Measurements from ENCODE around the gene CPOX. TPM values are rescaled to one million over a fixed set of nuclear protein-coding genes. Genes with fewer than 3 reads are reported as not detected.

CPOX gene
- total RNA-seq, 6 experiments from 2014 or later = 18.0 to 27.6 (median 19.6) TPM

- Mint-ChIP-seq H3K9me3 (no peaks in the 10 kb centered on the region), H3K27ac (no peak overlapping the region), H3K36me3 (ENCODE audit: low read depth) (no peaks in the 10 kb centered on the region), H3K4me1 (ENCODE audit: low read depth) (no peaks in the 10 kb centered on the region), H3K4me3 (no peak overlapping the region), H3K27me3 (ENCODE audit: insufficient read depth) (peaks cover 34% of the 10 kb centered on the region)
- DNase-seq = no peak
- no peak for TF ChIP-seq CTCF (IDR thresholded peaks at IDR 0.05)
Observed at GRCh38 chr3:98550833-98551232, 42.6 kb downstream of the CPOX start.

GRCh38 chr3:98548544-98548943 is 44.9 kb downstream of the CPOX start:
- TF ChIP-seq CTCF (IDR thresholded peaks at IDR 0.05) = no peak
- Mint-ChIP-seq H3K36me3 (ENCODE audit: low read depth) (no peaks in the 10 kb centered on the region), H3K9me3 (no peaks in the 10 kb centered on the region), H3K27me3 (ENCODE audit: insufficient read depth) (peaks cover 24% of the 10 kb centered on the region), H3K27ac (no peak overlapping the region), H3K4me3 (no peak overlapping the region), H3K4me1 (ENCODE audit: low read depth) (no peaks in the 10 kb centered on the region)
- no peak for DNase-seq

GRCh38 chr3:98545940-98546339 is 47.5 kb downstream of the CPOX start:
- Mint-ChIP-seq H3K27ac (no peak overlapping the region), H3K4me1 (ENCODE audit: low read depth) (no peaks in the 10 kb centered on the region), H3K27me3 (ENCODE audit: insufficient read depth) (peaks cover 17% of the 10 kb centered on the region)

GRCh38 chr3:98542623-98543022 is 50.8 kb downstream of the CPOX start:
- H3K4me3 Mint-ChIP-seq = no peak overlapping the region
- no peaks in the 10 kb centered on the region for H3K4me1 Mint-ChIP-seq (ENCODE audit: low read depth)
- H3K27me3 Mint-ChIP-seq (ENCODE audit: insufficient read depth) = peaks cover 3% of the 10 kb centered on the region; the same call in 1 of the 2 replicates
- H3K36me3 Mint-ChIP-seq (ENCODE audit: low read depth) = no peaks in the 10 kb centered on the region
- no peaks in the 10 kb centered on the region for H3K9me3 Mint-ChIP-seq
- no peak overlapping the region for H3K27ac Mint-ChIP-seq
- DNase-seq = no peak
- TF ChIP-seq CTCF (IDR thresholded peaks at IDR 0.05) = no peak

More at GRCh38 chr3:98545940-98546339, 47.5 kb downstream of the CPOX start:
- H3K36me3 Mint-ChIP-seq (ENCODE audit: low read depth) = no peaks in the 10 kb centered on the region
- no peak for DNase-seq
- no peak overlapping the region for H3K4me3 Mint-ChIP-seq
- no peaks in the 10 kb centered on the region for H3K9me3 Mint-ChIP-seq
- TF ChIP-seq CTCF (IDR thresholded peaks at IDR 0.05) = no peak

- TF ChIP-seq CTCF (IDR thresholded peaks at IDR 0.05) = no peak
- H3K27ac Mint-ChIP-seq = no peak overlapping the region
- H3K4me1 Mint-ChIP-seq (ENCODE audit: low read depth) = no peaks in the 10 kb centered on the region
- no peak for DNase-seq
- no peaks in the 10 kb centered on the region for H3K9me3 Mint-ChIP-seq
- no peak overlapping the region for H3K4me3 Mint-ChIP-seq
- no peaks in the 10 kb centered on the region for H3K36me3 Mint-ChIP-seq (ENCODE audit: low read depth)
- peaks cover 3% of the 10 kb centered on the region; the same call in 1 of the 2 replicates for H3K27me3 Mint-ChIP-seq (ENCODE audit: insufficient read depth)
Observed at GRCh38 chr3:98541695-98542094, 51.7 kb downstream of the CPOX start.

GRCh38 chr3:98540346-98540745 is 53.1 kb downstream of the CPOX start:
- H3K4me1 Mint-ChIP-seq (ENCODE audit: low read depth) = no peaks in the 10 kb centered on the region
- no peaks in the 10 kb centered on the region; the same call in 1 of the 2 replicates for H3K27me3 Mint-ChIP-seq (ENCODE audit: insufficient read depth)
- DNase-seq = no peak
- no peak for TF ChIP-seq CTCF (IDR thresholded peaks at IDR 0.05)
- H3K27ac Mint-ChIP-seq = no peak overlapping the region
- no peaks in the 10 kb centered on the region for H3K36me3 Mint-ChIP-seq (ENCODE audit: low read depth)
- no peaks in the 10 kb centered on the region for H3K9me3 Mint-ChIP-seq
- no peak overlapping the region for H3K4me3 Mint-ChIP-seq

All from HFFc6 (cell line).